Stimulated activated effector memory CD8-positive, alpha-beta T cell treated with anti-CD3 and anti-CD28 coated beads, Interleukin-12 subunit alpha, Interleukin-12 subunit beta, amount 100 ng/mL, for 72 hours (primary cell): ENCODE measurements around the gene TOMM40.
"Not testable (repeated sequence)": the region's sequence is repeated elsewhere in the genome, so short reads cannot be mapped to it uniquely, and the experiment has no call there.

Source experiments
- ATAC-seq: fragments of 150-1000 bp; cut with Tn5 transposase; 2 replicates; pipeline ENCODE4 v1.10.0; 2021
- DNase-seq, 2 donors: peaks; one replicate each; pipeline ENCODE4 v3.0.0; 2021 to 2022; ENCODE audit warnings: low spot score in 2 of 2
- H3K27ac Mint-ChIP-seq: one replicate; pipeline ENCODE4 v1.8.0; 2022; ENCODE audit warnings: mild to moderate bottlenecking, mixed read lengths
- H3K36me3 Mint-ChIP-seq: one replicate; pipeline ENCODE4 v1.8.0; 2022; ENCODE audit warnings: mild to moderate bottlenecking, mixed read lengths
- H3K4me1 Mint-ChIP-seq: one replicate; pipeline ENCODE4 v1.8.0; 2022; ENCODE audit warnings: mixed read lengths
- H3K4me3 Mint-ChIP-seq: one replicate; pipeline ENCODE4 v1.8.0; 2022; ENCODE audit warnings: mild to moderate bottlenecking, mixed read lengths
- H3K9me3 Mint-ChIP-seq: one replicate; pipeline ENCODE4 v1.8.0; 2022; ENCODE audit warnings: mixed read lengths

Gene TOMM40

GRCh38 chr19:44891016-44891882, at the start of gene TOMM40:
Gene TOMM40, plus strand, starts transcription at chr19:44891254. Its CDS starts 162 bp downstream, at chr19:44891416.
- ATAC-seq (no peak), DNase-seq (peak in 1 of 2 donors; percentile 92)
- H3K4me3 Mint-ChIP-seq: peak within 1 kb of the TSS; percentile 66
- no peaks in the 10 kb centered on the region for H3K9me3 Mint-ChIP-seq
- peaks cover 38% of the 10 kb centered on the region for H3K4me1 Mint-ChIP-seq
- peaks cover 59% of the 10 kb centered on the region for H3K36me3 Mint-ChIP-seq
- peak within 1 kb of the TSS; percentile 73 for H3K27ac Mint-ChIP-seq

GRCh38 chr19:44845286-44845611, 45.8 kb upstream of the TOMM40 start:
- no peak for DNase-seq
- ATAC-seq: no peak
- Mint-ChIP-seq H3K36me3 (peaks cover 6% of the 10 kb centered on the region), H3K4me3 (peak overlapping the region; percentile 80), H3K4me1 (peaks cover 44% of the 10 kb centered on the region), H3K27ac (peak overlapping the region; percentile 88), H3K9me3 (no peaks in the 10 kb centered on the region)

- H3K4me1 Mint-ChIP-seq: peaks cover 44% of the 10 kb centered on the region
- H3K27ac Mint-ChIP-seq: peak within 1 kb of the TSS; percentile 88
- DNase-seq (peak; percentile 93 to 96), ATAC-seq (peak; percentile 79)
- no peaks in the 10 kb centered on the region for H3K9me3 Mint-ChIP-seq
- H3K36me3 Mint-ChIP-seq: peaks cover 6% of the 10 kb centered on the region
- H3K4me3 Mint-ChIP-seq: peak within 1 kb of the TSS; percentile 80
Measured at GRCh38 chr19:44845612-44846454, 45.2 kb upstream of the TOMM40 start, which contains the start of gene NECTIN2. Gene NECTIN2, plus strand, starts transcription at chr19:44846297. Its CDS starts 229 bp downstream, at chr19:44846526.

GRCh38 chr19:44846455-44847143, 44.5 kb upstream of the TOMM40 start:
- Mint-ChIP-seq H3K4me1 (peaks cover 39% of the 10 kb centered on the region), H3K4me3 (peak overlapping the region; percentile 80), H3K9me3 (no peaks in the 10 kb centered on the region), H3K36me3 (peaks cover 6% of the 10 kb centered on the region), H3K27ac (peak overlapping the region; percentile 88)
- DNase-seq (no peak), ATAC-seq (no peak)

GRCh38 chr19:44847144-44848035, 43.7 kb upstream of the TOMM40 start:
- H3K27ac Mint-ChIP-seq: peak overlapping the region; percentile 88
- H3K9me3 Mint-ChIP-seq: no peaks in the 10 kb centered on the region
- ATAC-seq: no peak
- H3K4me1 Mint-ChIP-seq: peaks cover 36% of the 10 kb centered on the region
- H3K36me3 Mint-ChIP-seq: peaks cover 6% of the 10 kb centered on the region
- H3K4me3 Mint-ChIP-seq: peak overlapping the region; percentile 80
- DNase-seq: no peak

GRCh38 chr19:44848036-44848811, 42.8 kb upstream of the TOMM40 start:
- H3K27ac Mint-ChIP-seq: no peak overlapping the region
- peaks cover 36% of the 10 kb centered on the region for H3K4me1 Mint-ChIP-seq
- peaks cover 6% of the 10 kb centered on the region for H3K36me3 Mint-ChIP-seq
- H3K9me3 Mint-ChIP-seq: no peaks in the 10 kb centered on the region
- ATAC-seq (no peak), DNase-seq (no peak)
- peak overlapping the region; percentile 80 for H3K4me3 Mint-ChIP-seq

GRCh38 chr19:44848812-44849447, 42.1 kb upstream of the TOMM40 start:
- no peak for DNase-seq
- H3K4me3 Mint-ChIP-seq: peak overlapping the region; percentile 80
- H3K27ac Mint-ChIP-seq: no peak overlapping the region

GRCh38 chr19:44850641-44851109, 40.4 kb upstream of the TOMM40 start:
- ATAC-seq (no peak), DNase-seq (no peak)
- Mint-ChIP-seq H3K4me1 (peaks cover 25% of the 10 kb centered on the region), H3K4me3 (no peak overlapping the region), H3K9me3 (no peaks in the 10 kb centered on the region), H3K36me3 (no peaks in the 10 kb centered on the region), H3K27ac (no peak overlapping the region)

More at GRCh38 chr19:44848812-44849447, 42.1 kb upstream of the TOMM40 start:
- Mint-ChIP-seq H3K4me1 (peaks cover 36% of the 10 kb centered on the region), H3K36me3 (peaks cover 6% of the 10 kb centered on the region), H3K9me3 (no peaks in the 10 kb centered on the region)
- no peak for ATAC-seq

GRCh38 chr19:44851427-44851826, 39.6 kb upstream of the TOMM40 start:
- H3K4me3 Mint-ChIP-seq: no peak overlapping the region
- H3K9me3 Mint-ChIP-seq: no peaks in the 10 kb centered on the region
- no peaks in the 10 kb centered on the region for H3K36me3 Mint-ChIP-seq
- peak overlapping the region; percentile 80 for H3K27ac Mint-ChIP-seq
- H3K4me1 Mint-ChIP-seq: peaks cover 23% of the 10 kb centered on the region
- no peak for DNase-seq
- peak; percentile 33 for ATAC-seq

- no peak overlapping the region for H3K4me3 Mint-ChIP-seq
- H3K27ac Mint-ChIP-seq: no peak overlapping the region
- H3K9me3 Mint-ChIP-seq: no peaks in the 10 kb centered on the region
- H3K4me1 Mint-ChIP-seq: no peaks in the 10 kb centered on the region
- no peak for ATAC-seq
- no peaks in the 10 kb centered on the region for H3K36me3 Mint-ChIP-seq
- no peak for DNase-seq
Measured at GRCh38 chr19:44855606-44856005, 35.4 kb upstream of the TOMM40 start.

GRCh38 chr19:44856421-44857083, 34.5 kb upstream of the TOMM40 start:
- Mint-ChIP-seq H3K36me3 (no peaks in the 10 kb centered on the region), H3K27ac (no peak overlapping the region), H3K4me1 (no peaks in the 10 kb centered on the region), H3K4me3 (no peak overlapping the region), H3K9me3 (no peaks in the 10 kb centered on the region)
- ATAC-seq (no peak), DNase-seq (no peak)

GRCh38 chr19:44857837-44858236, 33.2 kb upstream of the TOMM40 start:
- Mint-ChIP-seq H3K4me3 (no peak overlapping the region), H3K4me1 (no peaks in the 10 kb centered on the region), H3K27ac (no peak overlapping the region), H3K9me3 (no peaks in the 10 kb centered on the region), H3K36me3 (no peaks in the 10 kb centered on the region)
- ATAC-seq (no peak), DNase-seq (no peak)

GRCh38 chr19:44861576-44861975, 29.5 kb upstream of the TOMM40 start:
- H3K36me3 Mint-ChIP-seq, H3K9me3 Mint-ChIP-seq: not testable (repeated sequence)

More at GRCh38 chr19:44861576-44861975, 29.5 kb upstream of the TOMM40 start:
- H3K27ac Mint-ChIP-seq, H3K4me3 Mint-ChIP-seq, ATAC-seq, H3K4me1 Mint-ChIP-seq, DNase-seq: not testable (repeated sequence)
